Cardiac muscle cell (in vitro differentiated cells and primary cell): ENCODE measurements around the gene ELOVL6. TPM values are rescaled to one million over a fixed set of nuclear protein-coding genes. Genes with fewer than 3 reads are reported as not detected.
A peak's percentile ranks its signal among the peaks of the same experiment; 100 is the strongest.

Source experiments
- DNase-seq, 2 donors: peaks; one replicate each; pipeline versions ENCODE4 v3.0.0 to v3.0.0-alpha.2; 2010 to 2017; ENCODE audit warnings: low read depth in 1 of 2, low spot score in 1 of 2
- H3K27ac ChIP-seq: fragments of 200-600 bp; sonication (generic); 2 replicates; pipeline ENCODE4 v1.5.1; 2016
- H3K27me3 ChIP-seq: fragments of 200-600 bp; sonication (generic); 2 replicates; pipeline ENCODE4 v1.6.0; 2016; ENCODE audit warnings: control low read depth
- H3K36me3 ChIP-seq: fragments of 200-600 bp; sonication (generic); 2 replicates; pipeline ENCODE4 v1.5.1; 2016; ENCODE audit warnings: control low read depth
- H3K4me1 ChIP-seq: fragments of 200-600 bp; sonication (generic); 2 replicates; pipeline ENCODE4 v1.8.1; 2017; ENCODE audit warnings: low read depth, mild to moderate bottlenecking, mixed run types
- H3K4me3 ChIP-seq: fragments of 200-600 bp; sonication (generic); 2 replicates; pipeline ENCODE4 v1.5.1; 2016; ENCODE audit warnings: mild to moderate bottlenecking
- H3K9me3 ChIP-seq: fragments of 200-600 bp; sonication (generic); 2 replicates; pipeline ENCODE4 v1.5.1; 2017; ENCODE audit warnings: low read depth, mild to moderate bottlenecking, control low read depth
- CTCF ChIP-seq: IDR thresholded peaks from 2 replicates; pipeline ENCODE4 v1.5.1; 2012; ENCODE audit warnings: low read depth, mild to moderate bottlenecking, low read length
- polyA plus RNA-seq: library from polyadenylated mRNA; unstranded; fragments of >200 nt; fragmentation: Nextera tagmentation; extraction: Ambion mirVana; gene quantifications from 2 replicates; pipeline ENCODE4 v1.2.1, GENCODE V29; 2016
- total RNA-seq: library from RNA; depleted of rRNA; stranded (reverse); fragments of >200 nt; gene quantifications from 2 replicates; pipeline ENCODE4 v1.2.3, GENCODE V29; 2016

ELOVL6 gene
- total and polyA plus RNA-seq, 2 experiments from 2014 or later: 32.3 to 50.1 TPM

GRCh38 chr4:110181890-110182289, 16.5 kb downstream of the ELOVL6 start:
- Histone ChIP-seq H3K27me3 (no peaks in the 10 kb centered on the region), H3K4me3 (no peak overlapping the region), H3K36me3 (peaks cover 2% of the 10 kb centered on the region), H3K4me1 (peaks cover 15% of the 10 kb centered on the region), H3K27ac (peak overlapping the region; percentile 67), H3K9me3 (no peaks in the 10 kb centered on the region)
- TF ChIP-seq CTCF: no peak
- no peak for DNase-seq

- H3K9me3 ChIP-seq: no peaks in the 10 kb centered on the region
Observed at GRCh38 chr4:110175634-110176033, 22.8 kb downstream of the ELOVL6 start.

GRCh38 chr4:110172972-110173371, 25.4 kb downstream of the ELOVL6 start:
- Histone ChIP-seq H3K27me3 (no peaks in the 10 kb centered on the region), H3K27ac (no peak overlapping the region), H3K4me1 (no peaks in the 10 kb centered on the region), H3K4me3 (no peak overlapping the region), H3K9me3 (no peaks in the 10 kb centered on the region), H3K36me3 (peaks cover 11% of the 10 kb centered on the region)
- no peak for TF ChIP-seq CTCF
- DNase-seq: no peak

More at GRCh38 chr4:110175634-110176033, 22.8 kb downstream of the ELOVL6 start:
- no peaks in the 10 kb centered on the region for H3K27me3 ChIP-seq
- no peak for DNase-seq
- H3K4me1 ChIP-seq: no peaks in the 10 kb centered on the region
- H3K4me3 ChIP-seq: no peak overlapping the region
- peaks cover 5% of the 10 kb centered on the region for H3K36me3 ChIP-seq
- no peak overlapping the region for H3K27ac ChIP-seq
- no peak for TF ChIP-seq CTCF

GRCh38 chr4:110171971-110172370, 26.4 kb downstream of the ELOVL6 start:
- Histone ChIP-seq H3K4me3 (no peak overlapping the region), H3K9me3 (no peaks in the 10 kb centered on the region), H3K4me1 (no peaks in the 10 kb centered on the region), H3K36me3 (peaks cover 10% of the 10 kb centered on the region), H3K27me3 (no peaks in the 10 kb centered on the region), H3K27ac (no peak overlapping the region)
- DNase-seq: no peak
- no peak for TF ChIP-seq CTCF

GRCh38 chr4:110170861-110171260, 27.6 kb downstream of the ELOVL6 start:
- no peaks in the 10 kb centered on the region for H3K27me3 ChIP-seq
- no peak overlapping the region for H3K27ac ChIP-seq
- H3K36me3 ChIP-seq: peaks cover 8% of the 10 kb centered on the region
- TF ChIP-seq CTCF: peak; percentile 12
- peaks cover 6% of the 10 kb centered on the region for H3K4me1 ChIP-seq
- no peaks in the 10 kb centered on the region for H3K9me3 ChIP-seq
- no peak for DNase-seq
- no peak overlapping the region for H3K4me3 ChIP-seq
